Ishikawa (cell line): ENCODE data around the gene HS3ST3A1.
A peak's percentile ranks its signal among the peaks of the same experiment; 100 is the strongest.

Experiments
- CEBPB ChIP-seq: IDR thresholded peaks from 2 replicates; pipeline ENCODE4 v1.6.1; 2012
- EGR1 ChIP-seq: IDR thresholded peaks from 2 replicates; pipeline ENCODE4 v1.6.1; 2012
- EP300 ChIP-seq: IDR thresholded peaks from 2 replicates; pipeline ENCODE4 v1.6.1; 2012; ENCODE audit warnings: borderline replicate concordance
- NFIC ChIP-seq: IDR thresholded peaks from 2 replicates; pipeline ENCODE4 v1.6.1; 2012
- RAD21 ChIP-seq: IDR thresholded peaks from 2 replicates; pipeline ENCODE4 v1.6.1; 2012; ENCODE audit warnings: low read depth
- TAF1 ChIP-seq: IDR thresholded peaks from 2 replicates; pipeline ENCODE4 v1.6.1; 2012; ENCODE audit warnings: low read depth, mild to moderate bottlenecking
- TEAD4 ChIP-seq: IDR thresholded peaks from 2 replicates; pipeline ENCODE4 v1.6.1; 2012
- ZBTB7A ChIP-seq: IDR thresholded peaks from 2 replicates; pipeline ENCODE4 v1.6.1; 2012; ENCODE audit warnings: low read depth
- TF ChIP-seq, protein P1 (sequence below): IDR thresholded peaks from 2 replicates; pipeline ENCODE4 v1.6.1; 2012; ENCODE audit warnings: low read depth, mild to moderate bottlenecking
- TF ChIP-seq, protein P2 (sequence below): IDR thresholded peaks from 2 replicates; pipeline ENCODE4 v1.6.1; 2012

DNA sequence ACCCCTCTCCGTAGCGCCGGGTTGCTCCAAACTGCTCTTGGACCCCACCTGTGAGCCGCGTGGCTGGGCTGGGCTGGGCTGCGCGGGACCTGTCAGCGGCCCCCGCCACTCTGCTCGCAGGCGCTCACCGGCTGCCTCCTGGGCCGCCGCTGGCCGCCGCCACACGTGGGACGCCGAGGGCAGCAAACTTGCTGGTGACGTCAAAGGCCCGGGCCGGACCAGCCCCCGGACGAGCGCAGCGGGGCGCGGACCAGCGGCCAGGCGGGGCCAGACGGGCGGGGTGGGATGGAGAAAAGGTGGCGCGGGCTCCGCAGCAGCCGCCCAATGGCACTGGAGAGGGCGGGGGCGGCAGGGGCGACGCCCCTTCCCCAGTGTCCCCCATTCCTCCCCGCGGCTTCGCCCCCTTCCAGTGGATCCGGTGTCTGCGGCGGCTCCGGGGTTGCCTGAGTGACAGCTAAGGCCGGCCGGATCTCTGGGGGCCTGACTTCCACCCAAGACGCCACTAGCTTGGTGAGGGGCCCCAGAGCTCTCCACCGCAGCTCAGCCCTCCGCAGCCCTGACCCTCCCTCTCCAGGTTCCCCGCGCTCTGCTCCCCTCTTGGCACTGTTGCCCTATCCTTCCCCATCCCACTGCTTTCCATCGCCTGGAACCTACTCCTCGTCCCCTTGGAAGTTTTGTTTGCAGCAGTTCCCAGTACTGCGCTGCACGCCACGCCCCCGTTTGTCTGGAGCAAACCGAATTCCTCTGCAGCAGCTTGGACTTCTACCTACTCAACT is at the start of gene HS3ST3A1:
- TF ChIP-seq CEBPB (no peak), TAF1 (no peak), NFIC (no peak), RAD21 (no peak), TEAD4 (no peak), EP300 (no peak), EGR1 (0 out of 2 replicates have a peak, but pooled peaks have one; percentile 10), ZBTB7A (0 out of 2 replicates have a peak, but pooled peaks have one; percentile 48)
- TF ChIP-seq, protein P1, sequence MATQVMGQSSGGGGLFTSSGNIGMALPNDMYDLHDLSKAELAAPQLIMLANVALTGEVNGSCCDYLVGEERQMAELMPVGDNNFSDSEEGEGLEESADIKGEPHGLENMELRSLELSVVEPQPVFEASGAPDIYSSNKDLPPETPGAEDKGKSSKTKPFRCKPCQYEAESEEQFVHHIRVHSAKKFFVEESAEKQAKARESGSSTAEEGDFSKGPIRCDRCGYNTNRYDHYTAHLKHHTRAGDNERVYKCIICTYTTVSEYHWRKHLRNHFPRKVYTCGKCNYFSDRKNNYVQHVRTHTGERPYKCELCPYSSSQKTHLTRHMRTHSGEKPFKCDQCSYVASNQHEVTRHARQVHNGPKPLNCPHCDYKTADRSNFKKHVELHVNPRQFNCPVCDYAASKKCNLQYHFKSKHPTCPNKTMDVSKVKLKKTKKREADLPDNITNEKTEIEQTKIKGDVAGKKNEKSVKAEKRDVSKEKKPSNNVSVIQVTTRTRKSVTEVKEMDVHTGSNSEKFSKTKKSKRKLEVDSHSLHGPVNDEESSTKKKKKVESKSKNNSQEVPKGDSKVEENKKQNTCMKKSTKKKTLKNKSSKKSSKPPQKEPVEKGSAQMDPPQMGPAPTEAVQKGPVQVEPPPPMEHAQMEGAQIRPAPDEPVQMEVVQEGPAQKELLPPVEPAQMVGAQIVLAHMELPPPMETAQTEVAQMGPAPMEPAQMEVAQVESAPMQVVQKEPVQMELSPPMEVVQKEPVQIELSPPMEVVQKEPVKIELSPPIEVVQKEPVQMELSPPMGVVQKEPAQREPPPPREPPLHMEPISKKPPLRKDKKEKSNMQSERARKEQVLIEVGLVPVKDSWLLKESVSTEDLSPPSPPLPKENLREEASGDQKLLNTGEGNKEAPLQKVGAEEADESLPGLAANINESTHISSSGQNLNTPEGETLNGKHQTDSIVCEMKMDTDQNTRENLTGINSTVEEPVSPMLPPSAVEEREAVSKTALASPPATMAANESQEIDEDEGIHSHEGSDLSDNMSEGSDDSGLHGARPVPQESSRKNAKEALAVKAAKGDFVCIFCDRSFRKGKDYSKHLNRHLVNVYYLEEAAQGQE = no peak
- TF ChIP-seq, protein P2, sequence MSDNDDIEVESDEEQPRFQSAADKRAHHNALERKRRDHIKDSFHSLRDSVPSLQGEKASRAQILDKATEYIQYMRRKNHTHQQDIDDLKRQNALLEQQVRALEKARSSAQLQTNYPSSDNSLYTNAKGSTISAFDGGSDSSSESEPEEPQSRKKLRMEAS = peak; percentile 81
